ENCODE results near the gene HEPACAM. TPM values are rescaled to one million over a fixed set of nuclear protein-coding genes. Genes with fewer than 3 reads are reported as not detected.
"Not testable (repeated sequence)": the region's sequence is repeated elsewhere in the genome, so short reads cannot be mapped to it uniquely, and the experiment has no call there.

HEPACAM gene
- total RNA-seq, 1 experiment from 2014 or later = 0.11 TPM

- DNase-seq (peak; percentile 76), ATAC-seq (peak; percentile 94)
- no peaks in the 10 kb centered on the region for H3K9me2 ChIP-seq (replicated peaks; ENCODE audit: low read length)
- no TSS peak for BruUV-seq (replicated peaks)
- H3K79me2 ChIP-seq (ENCODE audit: low read length) = no peaks in the 10 kb centered on the region
- no peak overlapping the region for H2AFZ ChIP-seq (ENCODE audit: low read length)
- peak overlapping the region; percentile 47 for H3K4me2 ChIP-seq (ENCODE audit: low read length)
- H3K9ac ChIP-seq (ENCODE audit: low read length) = peak overlapping the region; percentile 28; the same call in 1 of the 2 replicates
- no peak overlapping the region for H3K4me3 ChIP-seq (ENCODE audit: low read length)
- ChIA-PET POLR2A (ENCODE audit: unreplicated experiment) (interaction anchor here (0.5 kb wide), 1 partner anchor 98 kb away, joined by 3 read pairs; no protein-coding TSS in a partner anchor), CTCF (interaction anchor here (1.1 to 1.6 kb wide), 2 partner anchors 153 to 171 kb away, joined by 4 to 8 read pairs; no protein-coding TSS in a partner anchor)
- peaks cover 5% of the 10 kb centered on the region for H3F3A ChIP-seq (ENCODE audit: low read length, unreplicated experiment)
- peaks cover 4% of the 10 kb centered on the region; the same call in 1 of the 2 replicates for H3K36me3 ChIP-seq (ENCODE audit: low read depth, low read length)
- no peaks in the 10 kb centered on the region for H3K9me3 ChIP-seq (ENCODE audit: low read length)
- H3K4me1 ChIP-seq (ENCODE audit: insufficient read depth, low read length) = peaks cover 28% of the 10 kb centered on the region
- intact Hi-C loops (cut with micrococcal nuclease) = loop anchor here (1.0 to 5.0 kb wide), 5 partner anchors 49 to 170 kb away; partner anchors contain the start of genes SLC37A2 and TMEM218
- H3K27me3 ChIP-seq (ENCODE audit: low read length) = no peaks in the 10 kb centered on the region
- H3K27ac ChIP-seq (ENCODE audit: low read length) = peak overlapping the region; percentile 65
- H4K20me1 ChIP-seq (ENCODE audit: low read length) = no peaks in the 10 kb centered on the region
- peak; percentile 54 for TF ChIP-seq CTCF (conservative IDR thresholded peaks at IDR 0.05; ENCODE audit: low read depth, low read length)
- no peak for TF ChIP-seq EZH2 (IDR thresholded peaks at IDR 0.05; ENCODE audit: low read length, unreplicated experiment)
These were observed 35.1 kb upstream of the HEPACAM start for GRCh38 chr11:124970925-124971324.

GRCh38 chr11:124968197-124968596 is 32.4 kb upstream of the HEPACAM start:
- H3K4me2 ChIP-seq (ENCODE audit: low read length); ATAC-seq; H3K9me3 ChIP-seq (ENCODE audit: low read length); H3K36me3 ChIP-seq (ENCODE audit: low read depth, low read length); H3K27ac ChIP-seq (ENCODE audit: low read length); H3K9ac ChIP-seq (ENCODE audit: low read length); H3K4me3 ChIP-seq (ENCODE audit: low read length); CTCF ChIA-PET; POLR2A ChIA-PET (ENCODE audit: unreplicated experiment); H2AFZ ChIP-seq (ENCODE audit: low read length); intact Hi-C loops (cut with micrococcal nuclease); H3K27me3 ChIP-seq (ENCODE audit: low read length); H3F3A ChIP-seq (ENCODE audit: low read length, unreplicated experiment); BruUV-seq (replicated peaks); H4K20me1 ChIP-seq (ENCODE audit: low read length); H3K79me2 ChIP-seq (ENCODE audit: low read length); DNase-seq; H3K9me2 ChIP-seq (replicated peaks; ENCODE audit: low read length): not testable (repeated sequence)
- H3K4me1 ChIP-seq (ENCODE audit: insufficient read depth, low read length) = peaks cover 28% of the 10 kb centered on the region

GRCh38 chr11:124961972-124962609 is 26.2 kb upstream of the HEPACAM start:
- Histone ChIP-seq H3K4me2 (ENCODE audit: low read length) (no peak overlapping the region), H3K36me3 (ENCODE audit: low read depth, low read length) (0 out of 2 replicates have a peak, but pooled peaks cover 3% of the 10 kb centered on the region), H3K9me3 (ENCODE audit: low read length) (no peaks in the 10 kb centered on the region), H4K20me1 (ENCODE audit: low read length) (no peaks in the 10 kb centered on the region), H3K79me2 (ENCODE audit: low read length) (no peaks in the 10 kb centered on the region), H2AFZ (ENCODE audit: low read length) (no peak overlapping the region), H3K27ac (ENCODE audit: low read length) (no peak overlapping the region), H3F3A (ENCODE audit: low read length, unreplicated experiment) (no peaks in the 10 kb centered on the region), H3K27me3 (ENCODE audit: low read length) (no peaks in the 10 kb centered on the region), H3K4me1 (ENCODE audit: insufficient read depth, low read length) (no peaks in the 10 kb centered on the region), H3K9me2 (replicated peaks; ENCODE audit: low read length) (no peaks in the 10 kb centered on the region), H3K9ac (ENCODE audit: low read length) (no peak overlapping the region), H3K4me3 (ENCODE audit: low read length) (no peak overlapping the region)
- DNase-seq (peak; percentile 91), ATAC-seq (peak; percentile 98)
- ChIA-PET CTCF (no interaction called here), POLR2A (ENCODE audit: unreplicated experiment) (no interaction called here)
- intact Hi-C loops (cut with micrococcal nuclease) = loop anchor here (1.0 kb wide), 4 partner anchors 127 to 443 kb away; no protein-coding TSS in a partner anchor
- TF ChIP-seq EZH2 (IDR thresholded peaks at IDR 0.05; ENCODE audit: low read length, unreplicated experiment) (no peak), EZH2phosphoT487 (IDR thresholded peaks at IDR 0.05; ENCODE audit: borderline replicate concordance, low read length) (no peak), CTCF (conservative IDR thresholded peaks at IDR 0.05; ENCODE audit: low read depth, low read length) (peak; percentile 96)
- no TSS peak for BruUV-seq (replicated peaks)

All from PC-3 (cell line).